HEK293 (cell line): ENCODE measurements around the gene ASB6.

ENCODE experiments used
- ATF2 ChIP-seq: fragments of 450-650 bp; formaldehyde crosslinking; IDR thresholded peaks from 2 replicates; pipeline ENCODE4 v1.5.1; 2016; ENCODE audit warnings: missing biosample characterization, missing genetic modification characterization, low read depth
- CTCF ChIP-seq: fragments of 450-650 bp; formaldehyde crosslinking; IDR thresholded peaks from 2 replicates; pipeline ENCODE4 v1.5.1; 2016; ENCODE audit warnings: missing biosample characterization, missing genetic modification characterization
- EGR2 ChIP-seq: fragments of 450-650 bp; formaldehyde crosslinking; IDR thresholded peaks from 2 replicates; pipeline ENCODE4 v1.5.1; 2016; ENCODE audit warnings: low read depth, missing biosample characterization, missing genetic modification characterization
- GLI4 ChIP-seq: fragments of 450-650 bp; formaldehyde crosslinking; IDR thresholded peaks from 2 replicates; pipeline ENCODE4 v1.5.1; 2016; ENCODE audit warnings: missing biosample characterization, missing genetic modification characterization
- GLIS2 ChIP-seq: fragments of 450-650 bp; formaldehyde crosslinking; IDR thresholded peaks from 2 replicates; pipeline ENCODE4 v1.5.1; 2016; ENCODE audit warnings: missing biosample characterization, missing genetic modification characterization
- PATZ1 ChIP-seq: fragments of 450-650 bp; formaldehyde crosslinking; IDR thresholded peaks from 2 replicates; pipeline ENCODE4 v1.5.1; 2016; ENCODE audit warnings: missing biosample characterization, missing genetic modification characterization
- ZBTB11 ChIP-seq: fragments of 450-650 bp; formaldehyde crosslinking; conservative IDR thresholded peaks from 2 replicates; pipeline ENCODE4 v1.5.1; 2016; ENCODE audit warnings: low read depth, missing biosample characterization, missing genetic modification characterization
- ZNF311 ChIP-seq: fragments of 450-650 bp; formaldehyde crosslinking; IDR thresholded peaks from 2 replicates; pipeline ENCODE4 v1.5.1; 2017; ENCODE audit warnings: missing biosample characterization, missing genetic modification characterization, borderline replicate concordance
- ZNF366 ChIP-seq: fragments of 450-650 bp; formaldehyde crosslinking; conservative IDR thresholded peaks from 2 replicates; pipeline ENCODE4 v1.5.1; 2016; ENCODE audit warnings: missing biosample characterization, missing genetic modification characterization
- ZNF639 ChIP-seq: fragments of 450-650 bp; formaldehyde crosslinking; IDR thresholded peaks from 2 replicates; pipeline ENCODE4 v1.5.1; 2016; ENCODE audit warnings: missing biosample characterization, missing genetic modification characterization
- ZSCAN18 ChIP-seq: fragments of 450-650 bp; formaldehyde crosslinking; IDR thresholded peaks from 2 replicates; pipeline ENCODE4 v1.5.1; 2016; ENCODE audit warnings: missing biosample characterization, missing genetic modification characterization
- ZSCAN4 ChIP-seq: fragments of 450-650 bp; formaldehyde crosslinking; IDR thresholded peaks from 2 replicates; pipeline ENCODE4 v1.5.1; 2017; ENCODE audit warnings: missing biosample characterization, missing genetic modification characterization

GRCh38 chr9:129585352-129585751 lies 56.6 kb downstream of the ASB6 start:
- no peak for TF ChIP-seq GLI4
- TF ChIP-seq ZSCAN4 (tag by site-specific recombination), result no peak
- TF ChIP-seq CTCF (tag by site-specific recombination), result no peak
- TF ChIP-seq ZNF366 (tag by site-specific recombination), result no peak
- TF ChIP-seq ATF2, result no peak
- no peak for TF ChIP-seq GLIS2 (tag by site-specific recombination)
- TF ChIP-seq ZBTB11 (tag by site-specific recombination), result no peak
- TF ChIP-seq ZNF639, result no peak
- no peak for TF ChIP-seq ZNF311 (tag by site-specific recombination)
- no peak for TF ChIP-seq PATZ1 (tag by site-specific recombination)
- TF ChIP-seq ZSCAN18 (tag by site-specific recombination), result no peak
- TF ChIP-seq EGR2 (tag by site-specific recombination), result no peak
